ENCODE measurements around the gene SMURF2.
"Not testable (repeated sequence)": the region's sequence is repeated elsewhere in the genome, so short reads cannot be mapped to it uniquely, and the experiment has no call there.

Gene SMURF2

GRCh38 chr17:64667807-64668721, 6.0 kb upstream of the SMURF2 start:
- DNase-seq (ENCODE audit: low read depth in 3 of 3): not testable (repeated sequence)

- DNase-seq (ENCODE audit: low read depth in 3 of 3): not testable (repeated sequence)
Measured at GRCh38 chr17:64664299-64664981, 2.3 kb upstream of the SMURF2 start.

GRCh38 chr17:64663836-64664235, 1.7 kb upstream of the SMURF2 start:
- not testable (repeated sequence) for DNase-seq (ENCODE audit: low read depth in 3 of 3)

- DNase-seq (ENCODE audit: low read depth in 3 of 3): no peak
Measured at GRCh38 chr17:64662774-64663367, 764 bp upstream of the SMURF2 start.

GRCh38 chr17:64661726-64661975, 456 bp downstream of the SMURF2 start:
- peak in 1 of 3 experiments; percentile 19 for DNase-seq (ENCODE audit: low read depth in 3 of 3)

GRCh38 chr17:64660978-64661725, 955 bp downstream of the SMURF2 start:
- DNase-seq (ENCODE audit: low read depth in 3 of 3): peak; percentile 8 to 23 (median 18)

GRCh38 chr17:64660195-64660977, 1.7 kb downstream of the SMURF2 start:
- not testable (repeated sequence) for DNase-seq (ENCODE audit: low read depth in 3 of 3)

GRCh38 chr17:64658931-64659330, 3.2 kb downstream of the SMURF2 start:
- no peak for DNase-seq (ENCODE audit: low read depth in 3 of 3)

- DNase-seq (ENCODE audit: low read depth in 3 of 3): no peak
Measured at GRCh38 chr17:64657610-64658125, 4.4 kb downstream of the SMURF2 start.

- DNase-seq (ENCODE audit: low read depth in 3 of 3): no peak
Measured at GRCh38 chr17:64655704-64656103, 6.4 kb downstream of the SMURF2 start.

- no peak for DNase-seq (ENCODE audit: low read depth in 3 of 3)
Measured at GRCh38 chr17:64653985-64654355, 8.1 kb downstream of the SMURF2 start.

- no peak for DNase-seq (ENCODE audit: low read depth in 3 of 3)
Measured at GRCh38 chr17:64653325-64653984, 8.7 kb downstream of the SMURF2 start.

- no peak for DNase-seq (ENCODE audit: low read depth in 3 of 3)
Measured at GRCh38 chr17:64651889-64652288, 10.2 kb downstream of the SMURF2 start.

- no peak for DNase-seq (ENCODE audit: low read depth in 3 of 3)
Measured at GRCh38 chr17:64648234-64648633, 13.9 kb downstream of the SMURF2 start.

GRCh38 chr17:64647817-64648216, 14.3 kb downstream of the SMURF2 start:
- no peak for DNase-seq (ENCODE audit: low read depth in 3 of 3)

- DNase-seq (ENCODE audit: low read depth in 3 of 3): no peak
Measured at GRCh38 chr17:64639516-64639915, 22.6 kb downstream of the SMURF2 start.

- DNase-seq (ENCODE audit: low read depth in 3 of 3): no peak
Measured at GRCh38 chr17:64638552-64639203, 23.4 kb downstream of the SMURF2 start.

- no peak for DNase-seq (ENCODE audit: low read depth in 3 of 3)
Measured at GRCh38 chr17:64635647-64636305, 26.3 kb downstream of the SMURF2 start.

- no peak for DNase-seq (ENCODE audit: low read depth in 3 of 3)
Measured at GRCh38 chr17:64634218-64634617, 27.9 kb downstream of the SMURF2 start.

Data from stimulated activated CD4-positive, alpha-beta T cell treated with anti-CD3 and anti-CD28 coated beads, TNF-alpha, amount 100 ng/mL, for 4 hours (primary cell).